ENCODE measurements around the gene SBSN.

Gene SBSN

GRCh38 chr19:35528218-35529038, at the start of gene SBSN:
TSS of gene SBSN (minus strand) at chr19:35528311. CDS start at chr19:35528281, 30 bp downstream.
- no peak for TF ChIP-seq CTCF (IDR thresholded peaks at IDR 0.05; ENCODE audit: insufficient read depth, low read length, missing control alignments)
- peak; percentile 57 for DNase-seq (ENCODE audit: low read depth, low spot score)
- POLR2A ChIA-PET, result interaction anchor here (0.9 kb wide), 1 partner anchor 80 kb away, joined by 4 read pairs; no protein-coding TSS in a partner anchor
- H3K4me3 ChIP-seq (ENCODE audit: low read depth, low read length), result no peak within 1 kb of the TSS
- CTCF ChIA-PET, result no interaction called here

- no peak for DNase-seq (ENCODE audit: low read depth, low spot score)
Observed at GRCh38 chr19:35571406-35571965, 43.4 kb upstream of the SBSN start.

GRCh38 chr19:35569281-35569781, 41.2 kb upstream of the SBSN start:
- H3K4me3 ChIP-seq (ENCODE audit: low read depth, low read length), result no peak overlapping the region
- ChIA-PET CTCF (interaction anchor here (1.1 to 1.6 kb wide), 2 partner anchors 20 to 59 kb away, joined by 3 to 5 read pairs; no protein-coding TSS in a partner anchor), POLR2A (no interaction called here)
- no peak for DNase-seq (ENCODE audit: low read depth, low spot score)
- TF ChIP-seq CTCF (IDR thresholded peaks at IDR 0.05; ENCODE audit: insufficient read depth, low read length, missing control alignments), result no peak

More at GRCh38 chr19:35571406-35571965, 43.4 kb upstream of the SBSN start:
- ChIA-PET POLR2A (no interaction called here), CTCF (no interaction called here)
- no peak for TF ChIP-seq CTCF (IDR thresholded peaks at IDR 0.05; ENCODE audit: insufficient read depth, low read length, missing control alignments)
- no peak overlapping the region for H3K4me3 ChIP-seq (ENCODE audit: low read depth, low read length)

GRCh38 chr19:35566738-35567137, 38.6 kb upstream of the SBSN start:
- no peak for DNase-seq (ENCODE audit: low read depth, low spot score)
- H3K4me3 ChIP-seq (ENCODE audit: low read depth, low read length), result no peak overlapping the region
- no peak for TF ChIP-seq CTCF (IDR thresholded peaks at IDR 0.05; ENCODE audit: insufficient read depth, low read length, missing control alignments)
- ChIA-PET POLR2A (no interaction called here), CTCF (interaction anchor here (3.9 kb wide), 1 partner anchor 18 kb away, joined by 14 read pairs; no protein-coding TSS in a partner anchor)

- no peak overlapping the region for H3K4me3 ChIP-seq (ENCODE audit: low read depth, low read length)
- TF ChIP-seq CTCF (IDR thresholded peaks at IDR 0.05; ENCODE audit: insufficient read depth, low read length, missing control alignments), result no peak
- ChIA-PET CTCF (interaction anchor here (1.0 to 3.9 kb wide), 2 partner anchors 16 to 56 kb away, joined by 3 to 14 read pairs; no protein-coding TSS in a partner anchor), POLR2A (no interaction called here)
- no peak for DNase-seq (ENCODE audit: low read depth, low spot score)
Observed at GRCh38 chr19:35565016-35565856, 37.1 kb upstream of the SBSN start.
